Loucy (cell line): Measurements from ENCODE around the gene TTC6.

ENCODE experiments used
- EZH2phosphoT487 ChIP-seq: fragments of 200-600 bp; IDR thresholded peaks from 2 replicates; pipeline ENCODE4 v1.6.1; 2018; ENCODE audit warnings: antibody characterized with exemption, mild to moderate bottlenecking, moderate library complexity, borderline replicate concordance
- TF ChIP-seq, protein P1 (sequence below): fragments of 200-600 bp; sonication (generic); conservative IDR thresholded peaks from 2 replicates; pipeline ENCODE4 v1.5.1; 2014; ENCODE audit warnings: mild to moderate bottlenecking, antibody characterized with exemption, low read length

DNA sequence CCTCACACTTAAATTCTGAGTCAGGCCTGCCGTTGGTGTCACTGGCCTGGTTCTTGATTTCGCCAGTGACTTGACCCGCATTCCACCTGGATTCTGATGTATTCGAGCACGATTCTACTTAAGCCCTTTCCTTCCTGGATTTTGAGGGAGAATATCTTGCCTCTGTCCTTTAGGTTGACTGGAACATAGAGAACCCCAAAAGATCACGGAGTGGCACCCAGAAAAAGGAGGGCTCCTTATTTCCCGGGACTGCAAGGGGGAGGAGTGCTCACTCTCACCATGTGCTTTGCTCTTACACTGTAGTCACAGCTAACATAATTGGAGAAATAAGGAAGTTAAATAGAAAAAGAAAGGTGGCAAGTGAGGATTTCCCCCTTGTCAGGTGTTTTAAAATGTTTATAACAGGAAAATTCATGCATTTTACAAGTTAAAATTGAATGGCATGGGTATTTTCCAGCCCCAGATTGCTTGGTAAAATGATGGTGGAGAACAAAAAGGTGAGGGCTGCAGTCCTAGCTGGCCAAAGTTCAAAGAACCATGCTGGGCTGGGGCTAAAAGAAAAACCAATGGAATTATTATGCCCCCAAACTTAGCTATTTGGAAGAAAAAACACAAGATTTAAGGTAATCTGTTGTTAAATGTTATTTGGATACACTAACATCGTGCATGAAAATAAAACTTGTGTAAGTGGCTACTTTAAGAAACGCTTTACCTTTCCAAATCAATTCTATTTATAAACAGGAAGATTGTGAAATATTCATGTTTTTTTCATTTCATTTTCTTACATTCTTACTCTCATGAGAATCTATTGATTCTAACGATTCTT, 9.2 kb upstream of the TTC6 start:
- TF ChIP-seq, protein P1, sequence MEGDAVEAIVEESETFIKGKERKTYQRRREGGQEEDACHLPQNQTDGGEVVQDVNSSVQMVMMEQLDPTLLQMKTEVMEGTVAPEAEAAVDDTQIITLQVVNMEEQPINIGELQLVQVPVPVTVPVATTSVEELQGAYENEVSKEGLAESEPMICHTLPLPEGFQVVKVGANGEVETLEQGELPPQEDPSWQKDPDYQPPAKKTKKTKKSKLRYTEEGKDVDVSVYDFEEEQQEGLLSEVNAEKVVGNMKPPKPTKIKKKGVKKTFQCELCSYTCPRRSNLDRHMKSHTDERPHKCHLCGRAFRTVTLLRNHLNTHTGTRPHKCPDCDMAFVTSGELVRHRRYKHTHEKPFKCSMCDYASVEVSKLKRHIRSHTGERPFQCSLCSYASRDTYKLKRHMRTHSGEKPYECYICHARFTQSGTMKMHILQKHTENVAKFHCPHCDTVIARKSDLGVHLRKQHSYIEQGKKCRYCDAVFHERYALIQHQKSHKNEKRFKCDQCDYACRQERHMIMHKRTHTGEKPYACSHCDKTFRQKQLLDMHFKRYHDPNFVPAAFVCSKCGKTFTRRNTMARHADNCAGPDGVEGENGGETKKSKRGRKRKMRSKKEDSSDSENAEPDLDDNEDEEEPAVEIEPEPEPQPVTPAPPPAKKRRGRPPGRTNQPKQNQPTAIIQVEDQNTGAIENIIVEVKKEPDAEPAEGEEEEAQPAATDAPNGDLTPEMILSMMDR: no peak
- no peak for TF ChIP-seq EZH2phosphoT487
